ENCODE measurements around the gene CRIP1. TPM values are rescaled to one million over a fixed set of nuclear protein-coding genes. Genes with fewer than 3 reads are reported as not detected.

The CRIP1 gene
- total RNA-seq (2014; rRNA removed; shearing (Covaris generic); ENCODE audit: low replicate concordance) = not detected in 2 replicates

DNA sequence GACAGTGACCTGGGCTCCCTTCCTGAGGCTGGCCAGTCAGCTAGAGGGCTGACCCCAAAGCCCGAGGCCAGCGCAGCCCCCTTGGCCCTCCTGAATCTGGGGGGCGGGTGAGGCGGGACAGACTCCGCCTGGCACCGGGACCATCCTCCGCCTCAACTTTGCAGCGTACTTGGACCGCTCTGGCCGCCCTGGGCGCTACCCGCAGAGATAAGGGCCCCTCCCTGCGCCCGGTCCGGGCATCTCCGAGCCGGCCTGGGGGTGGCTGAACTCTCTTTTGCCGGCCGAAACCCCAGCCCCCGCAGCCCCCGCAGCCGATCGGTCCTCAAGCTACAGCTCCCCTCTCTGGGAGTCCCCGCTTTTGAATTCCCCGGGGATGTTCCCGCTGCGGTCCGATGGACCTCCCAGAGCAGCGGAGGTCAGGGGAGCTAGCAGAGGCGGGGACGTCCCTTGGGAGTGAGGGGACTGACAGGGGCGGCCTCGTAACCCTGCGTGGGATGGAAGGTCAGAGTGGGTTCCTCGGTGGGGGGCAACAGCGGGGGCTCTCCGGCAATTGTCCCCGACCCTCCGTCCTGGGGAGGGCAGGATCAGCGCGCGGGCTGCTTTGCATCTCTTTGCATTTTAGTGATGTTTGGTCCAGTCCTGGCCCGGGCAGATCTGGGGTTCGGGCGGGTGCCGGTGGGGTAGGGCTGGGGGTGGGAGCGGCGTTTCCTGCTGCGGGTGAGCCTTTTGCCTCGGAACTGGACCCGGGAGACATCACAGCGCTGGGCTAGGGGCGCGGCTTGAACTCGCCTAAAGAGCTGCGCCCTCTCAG is at the start of gene CRIP1:
TSS of gene CRIP1 (plus strand) at position 724 of the 811 bp plus-strand sequence. CDS start 374 bp downstream, outside the sequence.
- in situ Hi-C loops (cut with HindIII; ENCODE audit: low pct_unique_long_range_greater_than_20kb, low sequenced_read_pairs) = no loop called here
- DNase-seq (ENCODE audit: low read depth) = no peak

GRCh38 chr14:105436891-105437722 is 49.6 kb upstream of the CRIP1 start:
- in situ Hi-C loops (cut with HindIII; ENCODE audit: low pct_unique_long_range_greater_than_20kb, low sequenced_read_pairs) = no loop called here

DNA sequence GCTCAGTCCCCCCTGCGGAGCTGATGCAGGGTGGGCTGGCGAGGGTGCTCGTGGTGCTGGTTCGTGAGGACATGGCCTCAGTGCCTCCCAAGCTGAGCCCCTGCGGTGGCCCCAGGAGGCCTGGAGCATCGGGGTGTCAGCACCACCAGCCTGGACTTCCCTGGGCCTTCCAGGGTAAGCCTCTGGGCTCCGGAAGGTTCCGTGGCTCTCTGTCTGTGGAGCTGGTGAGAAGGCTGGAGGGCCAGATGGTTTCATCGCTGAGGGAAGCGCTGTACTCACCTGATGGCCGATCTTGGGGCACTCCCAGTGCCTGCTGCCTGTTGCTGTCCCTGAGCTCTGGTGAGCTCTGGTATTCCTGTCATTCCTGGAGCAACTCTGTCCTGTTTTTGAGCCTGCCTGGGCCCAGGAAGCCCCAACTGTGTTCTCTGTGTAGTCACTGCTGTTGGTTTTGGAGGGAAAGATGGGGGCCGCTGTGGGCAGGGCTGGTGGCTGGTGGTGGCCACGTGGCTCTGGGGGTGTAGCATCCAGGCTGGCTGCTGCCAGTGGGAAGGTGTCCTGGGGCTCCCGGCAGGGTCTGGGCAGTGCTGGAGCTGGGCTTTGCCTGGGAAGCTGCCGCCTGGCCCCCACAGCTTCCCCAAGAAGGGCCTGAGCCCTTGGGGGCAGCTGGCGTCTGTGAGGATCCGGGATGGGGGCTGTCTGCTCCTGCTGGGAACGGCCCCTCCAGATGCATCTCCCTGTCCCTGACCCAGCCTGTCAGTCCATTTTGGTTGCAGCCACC is 48.8 kb upstream of the CRIP1 start:
- no peak for DNase-seq (ENCODE audit: low read depth)
- in situ Hi-C loops (cut with HindIII; ENCODE audit: low pct_unique_long_range_greater_than_20kb, low sequenced_read_pairs) = no loop called here

More at GRCh38 chr14:105436891-105437722, 49.6 kb upstream of the CRIP1 start:
- no peak for DNase-seq (ENCODE audit: low read depth)

DNA sequence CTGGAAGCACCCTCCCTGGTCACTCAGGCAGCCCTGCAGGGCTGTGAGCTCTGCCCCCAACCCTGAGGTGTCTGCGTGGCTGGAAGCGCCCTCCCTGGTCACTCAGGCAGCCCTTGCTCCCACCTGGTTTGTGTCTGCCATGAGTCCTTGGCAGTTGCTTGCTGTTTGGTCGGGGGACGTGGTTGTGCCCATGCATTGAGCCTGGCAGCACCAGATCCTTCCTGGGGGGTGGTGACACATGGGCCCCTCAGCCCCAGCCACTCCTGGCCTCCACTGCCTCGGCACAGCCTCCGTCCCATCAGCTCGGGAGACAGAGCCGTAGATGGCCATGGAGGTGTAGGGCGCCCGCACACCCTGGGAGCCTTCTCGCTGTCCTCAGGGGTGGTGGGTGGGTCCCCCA is 47.5 kb upstream of the CRIP1 start:
- DNase-seq (ENCODE audit: low read depth) = no peak
- in situ Hi-C loops (cut with HindIII; ENCODE audit: low pct_unique_long_range_greater_than_20kb, low sequenced_read_pairs) = no loop called here

- DNase-seq (ENCODE audit: low read depth) = no peak
- in situ Hi-C loops (cut with HindIII; ENCODE audit: low pct_unique_long_range_greater_than_20kb, low sequenced_read_pairs) = no loop called here
Measured at GRCh38 chr14:105439710-105440553, 46.8 kb upstream of the CRIP1 start.

GRCh38 chr14:105440554-105440900 is 46.2 kb upstream of the CRIP1 start:
- in situ Hi-C loops (cut with HindIII; ENCODE audit: low pct_unique_long_range_greater_than_20kb, low sequenced_read_pairs) = no loop called here
- no peak for DNase-seq (ENCODE audit: low read depth)

DNA sequence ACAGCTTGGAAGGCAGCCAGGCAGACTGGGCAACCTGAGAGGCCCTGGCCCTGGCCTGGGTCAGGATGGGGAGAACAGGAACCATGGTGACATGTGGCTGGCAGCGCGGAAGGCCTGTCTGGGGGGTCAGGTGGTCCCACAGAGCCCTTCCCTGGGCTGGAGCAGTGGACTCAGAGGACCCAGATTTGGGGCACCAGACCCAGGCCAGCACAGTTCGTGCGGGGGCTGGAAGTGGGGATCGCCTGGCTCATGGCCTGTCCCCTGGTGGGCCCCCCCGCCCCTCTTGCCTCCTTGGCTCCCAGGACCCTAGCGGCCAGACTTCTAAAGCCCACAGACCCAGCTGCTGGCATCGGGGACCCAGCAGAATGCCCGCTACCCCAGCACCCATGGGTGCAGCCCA is 45.7 kb upstream of the CRIP1 start:
- in situ Hi-C loops (cut with HindIII; ENCODE audit: low pct_unique_long_range_greater_than_20kb, low sequenced_read_pairs) = no loop called here
- no peak for DNase-seq (ENCODE audit: low read depth)

GRCh38 chr14:105442125-105442524 is 44.6 kb upstream of the CRIP1 start:
- in situ Hi-C loops (cut with HindIII; ENCODE audit: low pct_unique_long_range_greater_than_20kb, low sequenced_read_pairs) = no loop called here
- DNase-seq (ENCODE audit: low read depth) = no peak

DNA sequence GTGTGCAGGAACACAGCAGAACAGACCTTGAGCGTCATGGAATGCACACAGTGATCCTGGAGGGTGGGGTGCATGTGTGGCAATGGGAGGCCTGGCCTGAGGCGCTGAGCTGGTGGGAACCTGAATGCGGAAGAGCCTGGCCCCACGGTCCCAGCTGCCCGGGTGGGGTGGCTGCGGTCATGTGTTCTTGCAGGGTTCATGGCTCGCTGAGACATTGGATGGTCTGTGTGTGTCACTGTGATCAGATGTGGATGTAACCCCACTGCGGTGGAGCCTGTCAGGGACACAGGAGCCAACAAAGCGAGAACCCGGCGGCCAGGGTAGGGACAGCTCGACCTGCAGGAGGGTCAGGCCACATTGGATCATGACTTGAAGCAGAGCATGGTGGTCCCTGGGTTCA is 43.9 kb upstream of the CRIP1 start:
- in situ Hi-C loops (cut with HindIII; ENCODE audit: low pct_unique_long_range_greater_than_20kb, low sequenced_read_pairs) = no loop called here
- no peak for DNase-seq (ENCODE audit: low read depth)

DNA sequence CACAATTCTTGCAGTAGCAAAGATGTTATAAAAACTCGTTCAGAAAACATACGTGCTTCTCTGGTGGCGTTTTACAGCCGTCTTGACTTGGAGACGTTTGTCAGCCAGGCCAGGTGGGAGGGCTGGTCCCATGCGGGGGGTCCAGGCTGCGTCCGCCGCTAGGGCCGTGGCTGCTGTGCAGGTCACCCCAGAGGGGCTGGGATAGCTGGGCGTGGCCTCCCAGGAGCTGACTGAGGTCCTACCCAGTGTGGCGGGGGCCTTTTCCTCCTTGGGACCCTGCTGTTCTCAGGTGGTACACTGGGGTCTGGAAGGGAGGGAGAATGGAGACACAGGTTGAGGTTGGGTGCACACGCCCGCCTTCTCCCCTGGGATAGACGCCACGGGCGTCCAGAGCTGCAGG is 41.8 kb upstream of the CRIP1 start:
- DNase-seq (ENCODE audit: low read depth) = no peak
- in situ Hi-C loops (cut with HindIII; ENCODE audit: low pct_unique_long_range_greater_than_20kb, low sequenced_read_pairs) = no loop called here

GRCh38 chr14:105445290-105445689 is 41.4 kb upstream of the CRIP1 start:
- DNase-seq (ENCODE audit: low read depth) = no peak
- in situ Hi-C loops (cut with HindIII; ENCODE audit: low pct_unique_long_range_greater_than_20kb, low sequenced_read_pairs) = no loop called here

DNA sequence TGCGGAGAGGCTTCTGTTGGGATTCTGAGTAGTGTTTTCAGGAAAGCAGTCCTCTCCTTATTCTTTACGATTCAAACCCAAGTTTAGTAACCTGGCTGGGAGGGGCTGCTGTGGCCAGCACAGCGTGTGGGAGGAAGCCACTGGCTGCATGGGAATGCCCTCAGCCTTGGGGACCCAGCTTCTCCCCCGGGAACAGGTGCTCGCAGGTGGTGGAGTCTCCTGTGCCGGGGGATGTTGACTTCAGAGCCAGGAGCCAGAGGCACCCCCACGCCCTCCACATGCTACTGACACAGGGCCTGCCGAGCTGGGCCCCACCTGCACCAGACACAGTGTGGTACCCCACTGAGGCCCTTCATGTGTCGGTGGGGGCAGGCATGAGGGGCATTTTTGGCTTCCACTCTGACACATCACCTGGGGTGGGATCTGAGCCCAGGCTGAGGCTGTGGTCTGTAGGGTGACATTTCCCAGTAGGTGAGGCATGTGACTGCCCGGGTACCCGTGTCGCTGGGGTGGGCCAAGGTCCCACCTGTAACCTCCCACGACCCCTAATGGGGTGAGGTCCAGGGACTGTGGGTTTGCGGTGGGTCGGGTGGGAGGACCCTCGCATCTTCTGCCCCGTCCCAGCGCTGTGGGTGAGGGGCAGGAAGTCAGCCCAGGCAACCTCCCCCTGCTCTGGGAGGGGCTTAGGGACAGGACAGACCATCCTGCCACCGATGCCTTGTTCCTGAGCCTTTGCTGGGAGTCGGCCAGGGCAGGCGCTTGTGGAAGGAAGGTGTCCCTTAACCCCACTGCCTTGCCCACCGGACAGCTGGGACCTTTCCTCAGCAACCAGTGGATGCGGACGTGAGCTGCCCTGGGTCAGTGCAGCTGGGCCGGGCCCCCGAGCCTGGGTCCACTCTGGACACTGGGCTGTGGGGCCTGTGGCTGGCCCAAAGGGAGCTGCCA is 40.5 kb upstream of the CRIP1 start:
- in situ Hi-C loops (cut with HindIII; ENCODE audit: low pct_unique_long_range_greater_than_20kb, low sequenced_read_pairs) = no loop called here
- DNase-seq (ENCODE audit: low read depth) = no peak

DNA sequence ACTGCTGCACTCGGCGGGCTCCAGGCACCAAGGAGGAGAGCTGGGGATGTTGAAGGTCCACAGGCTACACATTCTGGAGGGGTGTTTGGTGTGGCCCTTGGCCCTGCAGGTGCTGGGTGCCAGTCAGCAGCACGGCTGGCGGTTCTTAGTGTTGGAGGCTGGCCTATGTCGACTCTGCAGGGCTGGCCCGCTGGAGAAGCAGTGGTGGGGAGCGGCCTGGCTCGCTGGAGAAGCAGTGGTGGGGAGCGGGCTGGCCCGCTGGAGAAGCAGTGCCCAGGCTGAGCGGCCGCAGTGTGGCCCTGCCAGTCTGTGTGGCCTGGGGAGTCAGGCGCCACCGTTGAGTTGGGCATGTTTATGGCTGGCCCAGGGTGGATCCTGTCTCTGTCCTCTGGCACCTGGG is 39.7 kb upstream of the CRIP1 start:
- no peak for DNase-seq (ENCODE audit: low read depth)
- in situ Hi-C loops (cut with HindIII; ENCODE audit: low pct_unique_long_range_greater_than_20kb, low sequenced_read_pairs) = no loop called here

GRCh38 chr14:105447651-105448640 is 38.7 kb upstream of the CRIP1 start:
- no peak for DNase-seq (ENCODE audit: low read depth)
- in situ Hi-C loops (cut with HindIII; ENCODE audit: low pct_unique_long_range_greater_than_20kb, low sequenced_read_pairs) = no loop called here

GRCh38 chr14:105448706-105449111 is 38.0 kb upstream of the CRIP1 start:
- DNase-seq (ENCODE audit: low read depth) = no peak
- in situ Hi-C loops (cut with HindIII; ENCODE audit: low pct_unique_long_range_greater_than_20kb, low sequenced_read_pairs) = no loop called here
